Stimulated activated effector memory CD8-positive, alpha-beta T cell treated with anti-CD3 and anti-CD28 coated beads, Interleukin-12 subunit alpha, Interleukin-12 subunit beta, amount 100 ng/mL, for 72 hours (primary cell): ENCODE measurements around the gene PMCH.
"Not testable (repeated sequence)": the region's sequence is repeated elsewhere in the genome, so short reads cannot be mapped to it uniquely, and the experiment has no call there.

Experiments
- ATAC-seq: fragments of 150-1000 bp; cut with Tn5 transposase; 2 replicates; pipeline ENCODE4 v1.10.0; 2021
- DNase-seq, 2 donors: peaks; one replicate each; pipeline ENCODE4 v3.0.0; 2021 to 2022; ENCODE audit warnings: low spot score in 2 of 2
- H3K27ac Mint-ChIP-seq: one replicate; pipeline ENCODE4 v1.8.0; 2022; ENCODE audit warnings: mild to moderate bottlenecking, mixed read lengths
- H3K36me3 Mint-ChIP-seq: one replicate; pipeline ENCODE4 v1.8.0; 2022; ENCODE audit warnings: mild to moderate bottlenecking, mixed read lengths
- H3K4me1 Mint-ChIP-seq: one replicate; pipeline ENCODE4 v1.8.0; 2022; ENCODE audit warnings: mixed read lengths
- H3K4me3 Mint-ChIP-seq: one replicate; pipeline ENCODE4 v1.8.0; 2022; ENCODE audit warnings: mild to moderate bottlenecking, mixed read lengths
- H3K9me3 Mint-ChIP-seq: one replicate; pipeline ENCODE4 v1.8.0; 2022; ENCODE audit warnings: mixed read lengths

Gene PMCH

GRCh38 chr12:102197789-102198188 lies at the start of gene PMCH:
PMCH (minus strand) TSS chr12:102197833; CDS start chr12:102197770, 63 bp downstream.
- Mint-ChIP-seq H3K27ac (no peak within 1 kb of the TSS), H3K9me3 (no peaks in the 10 kb centered on the region)
- DNase-seq = no peak

GRCh38 chr12:102240859-102241258 lies 43.2 kb upstream of the PMCH start:
- H3K27ac Mint-ChIP-seq, ATAC-seq, DNase-seq, H3K4me1 Mint-ChIP-seq, H3K9me3 Mint-ChIP-seq, H3K36me3 Mint-ChIP-seq, H3K4me3 Mint-ChIP-seq: not testable (repeated sequence)

More at GRCh38 chr12:102197789-102198188, at the start of gene PMCH:
- Mint-ChIP-seq H3K4me1 (no peaks in the 10 kb centered on the region), H3K36me3 (no peaks in the 10 kb centered on the region), H3K4me3 (no peak within 1 kb of the TSS)
- peak; percentile 100 for ATAC-seq

GRCh38 chr12:102234599-102234998 lies 37.0 kb upstream of the PMCH start:
- no peak for ATAC-seq
- peaks cover 3% of the 10 kb centered on the region for H3K9me3 Mint-ChIP-seq
- H3K27ac Mint-ChIP-seq = no peak overlapping the region
- no peaks in the 10 kb centered on the region for H3K4me1 Mint-ChIP-seq
- no peak for DNase-seq
- no peaks in the 10 kb centered on the region for H3K36me3 Mint-ChIP-seq
- H3K4me3 Mint-ChIP-seq = no peak overlapping the region

- no peaks in the 10 kb centered on the region for H3K4me1 Mint-ChIP-seq
- H3K9me3 Mint-ChIP-seq = no peaks in the 10 kb centered on the region
- DNase-seq (no peak), ATAC-seq (no peak)
- H3K36me3 Mint-ChIP-seq = no peaks in the 10 kb centered on the region
- no peak overlapping the region for H3K4me3 Mint-ChIP-seq
- no peak overlapping the region for H3K27ac Mint-ChIP-seq
Observed at GRCh38 chr12:102232446-102232845, 34.8 kb upstream of the PMCH start.

GRCh38 chr12:102232036-102232435 lies 34.4 kb upstream of the PMCH start:
- no peak overlapping the region for H3K27ac Mint-ChIP-seq
- no peaks in the 10 kb centered on the region for H3K36me3 Mint-ChIP-seq
- no peak overlapping the region for H3K4me3 Mint-ChIP-seq
- H3K9me3 Mint-ChIP-seq = no peaks in the 10 kb centered on the region
- H3K4me1 Mint-ChIP-seq = no peaks in the 10 kb centered on the region
- no peak for ATAC-seq
- no peak for DNase-seq

- H3K36me3 Mint-ChIP-seq = no peaks in the 10 kb centered on the region
- no peak for ATAC-seq
Observed at GRCh38 chr12:102227954-102228353, 30.3 kb upstream of the PMCH start.

GRCh38 chr12:102220736-102221135 lies 23.1 kb upstream of the PMCH start:
- no peaks in the 10 kb centered on the region for H3K4me1 Mint-ChIP-seq
- no peak overlapping the region for H3K27ac Mint-ChIP-seq
- no peaks in the 10 kb centered on the region for H3K36me3 Mint-ChIP-seq
- no peak overlapping the region for H3K4me3 Mint-ChIP-seq
- no peak for DNase-seq
- no peaks in the 10 kb centered on the region for H3K9me3 Mint-ChIP-seq
- ATAC-seq = no peak

More at GRCh38 chr12:102227954-102228353, 30.3 kb upstream of the PMCH start:
- Mint-ChIP-seq H3K27ac (no peak overlapping the region), H3K4me1 (no peaks in the 10 kb centered on the region), H3K9me3 (no peaks in the 10 kb centered on the region), H3K4me3 (no peak overlapping the region)
- no peak for DNase-seq

GRCh38 chr12:102215992-102216691 lies 18.5 kb upstream of the PMCH start:
- no peaks in the 10 kb centered on the region for H3K4me1 Mint-ChIP-seq
- no peaks in the 10 kb centered on the region for H3K36me3 Mint-ChIP-seq
- no peak overlapping the region for H3K4me3 Mint-ChIP-seq
- no peak for ATAC-seq
- DNase-seq = no peak
- no peak overlapping the region for H3K27ac Mint-ChIP-seq
- H3K9me3 Mint-ChIP-seq = no peaks in the 10 kb centered on the region

GRCh38 chr12:102204025-102204424 lies 6.4 kb upstream of the PMCH start:
- Mint-ChIP-seq H3K9me3 (peaks cover 11% of the 10 kb centered on the region), H3K4me3 (no peak overlapping the region), H3K27ac (no peak overlapping the region), H3K36me3 (no peaks in the 10 kb centered on the region), H3K4me1 (peaks cover 7% of the 10 kb centered on the region)
- ATAC-seq (peak; percentile 72), DNase-seq (no peak)

- no peak for DNase-seq
- peaks cover 7% of the 10 kb centered on the region for H3K9me3 Mint-ChIP-seq
- no peak overlapping the region for H3K27ac Mint-ChIP-seq
- no peak overlapping the region for H3K4me3 Mint-ChIP-seq
- no peak for ATAC-seq
- no peaks in the 10 kb centered on the region for H3K36me3 Mint-ChIP-seq
- H3K4me1 Mint-ChIP-seq = peaks cover 7% of the 10 kb centered on the region
Observed at GRCh38 chr12:102202556-102202955, 4.9 kb upstream of the PMCH start.

GRCh38 chr12:102201436-102202061 lies 3.9 kb upstream of the PMCH start:
- DNase-seq (no peak), ATAC-seq (no peak)
- Mint-ChIP-seq H3K9me3 (peaks cover 4% of the 10 kb centered on the region), H3K36me3 (no peaks in the 10 kb centered on the region), H3K4me3 (no peak overlapping the region), H3K27ac (no peak overlapping the region), H3K4me1 (peaks cover 7% of the 10 kb centered on the region)

- no peaks in the 10 kb centered on the region for H3K4me1 Mint-ChIP-seq
- no peak overlapping the region for H3K4me3 Mint-ChIP-seq
- ATAC-seq (no peak), DNase-seq (no peak)
- H3K36me3 Mint-ChIP-seq = no peaks in the 10 kb centered on the region
- H3K27ac Mint-ChIP-seq = no peak overlapping the region
- no peaks in the 10 kb centered on the region for H3K9me3 Mint-ChIP-seq
Observed at GRCh38 chr12:102195826-102196225, 1.8 kb downstream of the PMCH start.

GRCh38 chr12:102182635-102183034 lies 15.0 kb downstream of the PMCH start:
- no peak overlapping the region for H3K4me3 Mint-ChIP-seq

GRCh38 chr12:102174761-102175160 lies 22.9 kb downstream of the PMCH start:
- peaks cover 6% of the 10 kb centered on the region for H3K4me1 Mint-ChIP-seq
- H3K36me3 Mint-ChIP-seq = no peaks in the 10 kb centered on the region
- ATAC-seq = no peak
- no peak overlapping the region for H3K27ac Mint-ChIP-seq
- no peak overlapping the region for H3K4me3 Mint-ChIP-seq
- no peaks in the 10 kb centered on the region for H3K9me3 Mint-ChIP-seq
- DNase-seq = no peak

More at GRCh38 chr12:102182635-102183034, 15.0 kb downstream of the PMCH start:
- ATAC-seq (peak; percentile 67), DNase-seq (no peak)
- Mint-ChIP-seq H3K27ac (no peak overlapping the region), H3K36me3 (no peaks in the 10 kb centered on the region), H3K4me1 (no peaks in the 10 kb centered on the region), H3K9me3 (no peaks in the 10 kb centered on the region)

- no peak for DNase-seq
- H3K36me3 Mint-ChIP-seq = no peaks in the 10 kb centered on the region
Observed at GRCh38 chr12:102174117-102174516, 23.5 kb downstream of the PMCH start.

GRCh38 chr12:102172436-102172835 lies 25.2 kb downstream of the PMCH start:
- ATAC-seq (no peak), DNase-seq (no peak)
- Mint-ChIP-seq H3K27ac (no peak overlapping the region), H3K4me1 (peaks cover 24% of the 10 kb centered on the region), H3K36me3 (no peaks in the 10 kb centered on the region), H3K9me3 (no peaks in the 10 kb centered on the region), H3K4me3 (no peak overlapping the region)

More at GRCh38 chr12:102174117-102174516, 23.5 kb downstream of the PMCH start:
- ATAC-seq = no peak
- Mint-ChIP-seq H3K4me3 (no peak overlapping the region), H3K27ac (no peak overlapping the region), H3K9me3 (no peaks in the 10 kb centered on the region), H3K4me1 (peaks cover 12% of the 10 kb centered on the region)
